Measurements from ENCODE around the gene KCNN3.
A peak's percentile ranks its signal among the peaks of the same experiment; 100 is the strongest.

Gene KCNN3

GRCh38 chr1:154879038-154879421, 8.9 kb upstream of the KCNN3 start:
- DNase-seq (ENCODE audit: low spot score), result no peak

GRCh38 chr1:154878371-154879037, 8.4 kb upstream of the KCNN3 start:
- peak; percentile 77 for DNase-seq (ENCODE audit: low spot score)

GRCh38 chr1:154877370-154877974, 7.4 kb upstream of the KCNN3 start:
- no peak for DNase-seq (ENCODE audit: low spot score)

GRCh38 chr1:154876842-154877369, 6.8 kb upstream of the KCNN3 start:
- no peak for DNase-seq (ENCODE audit: low spot score)

GRCh38 chr1:154874465-154874864, 4.4 kb upstream of the KCNN3 start:
- no peak for DNase-seq (ENCODE audit: low spot score)

GRCh38 chr1:154873321-154873950, 3.4 kb upstream of the KCNN3 start:
- DNase-seq (ENCODE audit: low spot score), result no peak

- DNase-seq (ENCODE audit: low spot score), result no peak
Observed at GRCh38 chr1:154871374-154871773, 1.3 kb upstream of the KCNN3 start.

- no peak for DNase-seq (ENCODE audit: low spot score)
Observed at GRCh38 chr1:154870734-154871133, 653 bp upstream of the KCNN3 start.

- DNase-seq (ENCODE audit: low spot score), result no peak
Observed at GRCh38 chr1:154869351-154870114, 548 bp downstream of the KCNN3 start.

- DNase-seq (ENCODE audit: low spot score), result no peak
Observed at GRCh38 chr1:154867841-154868605, 2.1 kb downstream of the KCNN3 start.

- peak; percentile 78 for DNase-seq (ENCODE audit: low spot score)
Observed at GRCh38 chr1:154867064-154867825, 2.8 kb downstream of the KCNN3 start.

- DNase-seq (ENCODE audit: low spot score), result no peak
Observed at GRCh38 chr1:154866257-154867063, 3.6 kb downstream of the KCNN3 start.

- DNase-seq (ENCODE audit: low spot score), result no peak
Observed at GRCh38 chr1:154865442-154866256, 4.4 kb downstream of the KCNN3 start.

GRCh38 chr1:154864189-154864975, 5.7 kb downstream of the KCNN3 start:
- no peak for DNase-seq (ENCODE audit: low spot score)

GRCh38 chr1:154863315-154864174, 6.5 kb downstream of the KCNN3 start:
- DNase-seq (ENCODE audit: low spot score), result no peak

GRCh38 chr1:154862907-154863306, 7.2 kb downstream of the KCNN3 start:
- DNase-seq (ENCODE audit: low spot score), result no peak

GRCh38 chr1:154861607-154862094, 8.4 kb downstream of the KCNN3 start:
- DNase-seq (ENCODE audit: low spot score), result no peak

Measured in AG08396 (cell line).